ENCODE data around the gene MYL2. TPM values are rescaled to one million over a fixed set of nuclear protein-coding genes. Genes with fewer than 3 reads are reported as not detected.

The MYL2 gene
- total RNA-seq, 1 donor from 2014 or later, result not detected

- no peak for DNase-seq
- Mint-ChIP-seq H3K4me3 (no peak overlapping the region), H3K4me1 (peaks cover 4% of the 10 kb centered on the region), H3K27me3 (no peaks in the 10 kb centered on the region), H3K9me3 (no peaks in the 10 kb centered on the region), H3K36me3 (ENCODE audit: low read depth) (no peaks in the 10 kb centered on the region), H3K27ac (no peak overlapping the region)
- intact Hi-C loops (cut with micrococcal nuclease), result no loop called here
Observed at GRCh38 chr12:110862329-110862728, 58.0 kb downstream of the MYL2 start.

- Mint-ChIP-seq H3K27me3 (no peaks in the 10 kb centered on the region), H3K4me3 (no peak overlapping the region), H3K9me3 (no peaks in the 10 kb centered on the region), H3K27ac (no peak overlapping the region), H3K36me3 (ENCODE audit: low read depth) (no peaks in the 10 kb centered on the region), H3K4me1 (peaks cover 4% of the 10 kb centered on the region)
- intact Hi-C loops (cut with micrococcal nuclease), result no loop called here
- no peak for DNase-seq
Observed at GRCh38 chr12:110861729-110862128, 58.6 kb downstream of the MYL2 start.

Other genes starting within 250 kb of the MYL2 start
- 17.9 and 18.0 TPM in 2 replicates for gene HVCN1, start 231.5 kb downstream of the MYL2 start, total RNA-seq
- gene PPP1CC, start 177.7 kb downstream of the MYL2 start, total RNA-seq, result 459 and 489 TPM in 2 replicates
- not detected in 2 replicates for gene CCDC63, start 73.6 kb downstream of the MYL2 start, total RNA-seq
- 0.16 TPM in 1 of 2 replicates, not detected in the other for gene CUX2, start 113.6 kb upstream of the MYL2 start, total RNA-seq

Measured in activated CD4-positive, alpha-beta T cell treated with anti-CD3 and anti-CD28 coated beads, Interleukin-2, amount 10 ng/mL, durations not matched to agents 24 days and 14 days (primary cell).